HG03378 (cell line): ENCODE results near the gene CYSRT1.

Experiments used
- ATAC-seq: cut with Tn5 transposase; IDR thresholded peaks from one replicate; pipeline ENCODE4 v1.9.1; 2021; ENCODE audit warnings: mild to moderate bottlenecking, moderate library complexity; ENCODE audit not compliant: unreplicated experiment

CYSRT1 gene

GRCh38 chr9:137205126-137206069 lies 19.6 kb upstream of the CYSRT1 start, which contains the start of the genes NDOR1 and TMEM203:
NDOR1 (plus strand) TSS chr9:137205700; CDS start chr9:137205778, 78 bp downstream.
TMEM203 (minus strand) TSS chr9:137205648; CDS start chr9:137205414, 234 bp downstream.
- ATAC-seq, result no peak

GRCh38 chr9:137206602-137207001 lies 18.4 kb upstream of the CYSRT1 start:
- no peak for ATAC-seq

- no peak for ATAC-seq
These were observed 13.4 kb upstream of the CYSRT1 start for GRCh38 chr9:137211532-137211931.

GRCh38 chr9:137212520-137212919 lies 12.5 kb upstream of the CYSRT1 start:
- ATAC-seq, result no peak

GRCh38 chr9:137213160-137214060 lies 11.6 kb upstream of the CYSRT1 start:
- no peak for ATAC-seq

GRCh38 chr9:137214620-137215019 lies 10.4 kb upstream of the CYSRT1 start:
- ATAC-seq, result no peak

- ATAC-seq, result no peak
These were observed 9.6 kb upstream of the CYSRT1 start for GRCh38 chr9:137215196-137215986.

GRCh38 chr9:137216188-137216965 lies 8.6 kb upstream of the CYSRT1 start:
- ATAC-seq, result no peak

GRCh38 chr9:137217276-137218211 lies 7.4 kb upstream of the CYSRT1 start:
- ATAC-seq, result no peak

GRCh38 chr9:137218212-137218753 lies 6.7 kb upstream of the CYSRT1 start:
- ATAC-seq, result no peak

- ATAC-seq, result no peak
These were observed 6.2 kb upstream of the CYSRT1 start for GRCh38 chr9:137218754-137219271.

GRCh38 chr9:137219757-137220316 lies 5.1 kb upstream of the CYSRT1 start:
- no peak for ATAC-seq

- no peak for ATAC-seq
These were observed 4.5 kb upstream of the CYSRT1 start for GRCh38 chr9:137220317-137221094.

- ATAC-seq, result no peak
These were observed 3.9 kb upstream of the CYSRT1 start for GRCh38 chr9:137221095-137221505.

- ATAC-seq, result no peak
These were observed 3.4 kb upstream of the CYSRT1 start for GRCh38 chr9:137221506-137222111.

GRCh38 chr9:137222190-137223077 lies 2.5 kb upstream of the CYSRT1 start, which contains the start of gene RNF208:
RNF208 (minus strand) TSS chr9:137222240; CDS start chr9:137221212, 1,028 bp downstream.
- peak; percentile 2 for ATAC-seq
